H9 (cell line): ENCODE results near the gene CERS2. TPM values are rescaled to one million over a fixed set of nuclear protein-coding genes. Genes with fewer than 3 reads are reported as not detected.

Experiments used
- DNase-seq: peaks from one replicate; pipeline ENCODE4 v3.0.0-alpha.2; 2017
- H2AFZ ChIP-seq: one replicate; pipeline ENCODE4 v1.6.1; 2013; ENCODE audit warnings: mild to moderate bottlenecking, low read length, control low read depth, moderate library complexity
- H2AK5ac ChIP-seq: 2 replicates; pipeline ENCODE4 v1.6.1; 2013; ENCODE audit warnings: low read length, control low read depth, mixed read lengths; ENCODE audit not compliant: insufficient read length
- H2BK120ac ChIP-seq: one replicate; pipeline ENCODE4 v1.6.1; 2013; ENCODE audit warnings: low read depth, mild to moderate bottlenecking, low read length, control low read depth, inconsistent platforms; ENCODE audit not compliant: poor library complexity, severe bottlenecking
- H2BK12ac ChIP-seq: 2 replicates; pipeline ENCODE4 v1.6.1; 2013; ENCODE audit warnings: low read length, control low read depth, mixed read lengths, low read depth; ENCODE audit not compliant: insufficient read length
- H2BK15ac ChIP-seq: 2 replicates; pipeline ENCODE4 v1.6.1; 2013; ENCODE audit warnings: low read depth, low read length, control low read depth
- H2BK20ac ChIP-seq: one replicate; pipeline ENCODE4 v1.6.1; 2013; ENCODE audit warnings: low read depth, mild to moderate bottlenecking, low read length, control low read depth, inconsistent platforms; ENCODE audit not compliant: poor library complexity, severe bottlenecking
- H2BK5ac ChIP-seq: 2 replicates; pipeline ENCODE4 v1.6.1; 2013; ENCODE audit warnings: low read length, control low read depth, mixed read lengths; ENCODE audit not compliant: insufficient read length
- H3K14ac ChIP-seq: 2 replicates; pipeline ENCODE4 v1.6.1; 2013; ENCODE audit warnings: low read length, control low read depth; ENCODE audit not compliant: insufficient read depth
- H3K18ac ChIP-seq: 2 replicates; pipeline ENCODE4 v1.6.1; 2013; ENCODE audit warnings: low read depth, mild to moderate bottlenecking, mixed read lengths, low read length, control low read depth; ENCODE audit not compliant: insufficient read length
- H3K23ac ChIP-seq: 2 replicates; pipeline ENCODE4 v1.6.1; 2013; ENCODE audit warnings: low read length, control low read depth, mixed read lengths, low read depth; ENCODE audit not compliant: insufficient read length
- H3K23me2 ChIP-seq: 2 replicates; pipeline ENCODE4 v1.6.1; 2013; ENCODE audit warnings: low read depth, mild to moderate bottlenecking, mixed read lengths, low read length, control low read depth; ENCODE audit not compliant: insufficient read length, poor library complexity, severe bottlenecking
- H3K27ac ChIP-seq: 2 replicates; pipeline ENCODE4 v1.5.1; 2013; ENCODE audit warnings: low read length, control low read depth, mixed read lengths, low read depth; ENCODE audit not compliant: insufficient read length
- H3K27me3 ChIP-seq: 2 replicates; pipeline ENCODE4 v1.6.1; 2013; ENCODE audit warnings: low read length, control low read depth, inconsistent platforms; ENCODE audit not compliant: insufficient read depth
- H3K4ac ChIP-seq: 2 replicates; pipeline ENCODE4 v1.6.1; 2013; ENCODE audit warnings: low read depth, mild to moderate bottlenecking, control low read depth, inconsistent platforms, low read length, moderate library complexity
- H3K4me1 ChIP-seq: 2 replicates; pipeline ENCODE4 v1.6.1; 2013; ENCODE audit warnings: low read length, control low read depth, inconsistent platforms; ENCODE audit not compliant: insufficient read depth
- H3K4me2 ChIP-seq: 2 replicates; pipeline ENCODE4 v1.6.1; 2013; ENCODE audit warnings: low read length, control low read depth, mixed read lengths; ENCODE audit not compliant: insufficient read length, insufficient read depth
- H3K56ac ChIP-seq: 2 replicates; pipeline ENCODE4 v1.6.1; 2013; ENCODE audit warnings: low read depth, mild to moderate bottlenecking, mixed read lengths, low read length, control low read depth; ENCODE audit not compliant: insufficient read length
- H3K79me1 ChIP-seq: 2 replicates; pipeline ENCODE4 v1.6.1; 2013; ENCODE audit warnings: low read depth, mild to moderate bottlenecking, moderate library complexity, low read length, control low read depth, inconsistent platforms; ENCODE audit not compliant: insufficient read depth, poor library complexity, severe bottlenecking
- H3K79me2 ChIP-seq: 2 replicates; pipeline ENCODE4 v1.6.1; 2013; ENCODE audit warnings: low read length, control low read depth, inconsistent platforms; ENCODE audit not compliant: insufficient read depth
- H3K9ac ChIP-seq: 2 replicates; pipeline ENCODE4 v1.6.1; 2013; ENCODE audit warnings: low read length, control low read depth, mixed read lengths; ENCODE audit not compliant: insufficient read length; ENCODE audit errors: extremely low read depth
- H3K9me3 ChIP-seq: one replicate; pipeline ENCODE4 v1.6.1; 2013; ENCODE audit warnings: low read depth, low read length, inconsistent platforms; ENCODE audit not compliant: control insufficient read depth
- H3T11ph ChIP-seq: one replicate; pipeline ENCODE4 v1.6.1; 2013; ENCODE audit warnings: mild to moderate bottlenecking, low read length, control low read depth, inconsistent platforms
- H4K20me1 ChIP-seq: one replicate; pipeline ENCODE4 v1.6.1; 2013; ENCODE audit not compliant: control insufficient read depth, insufficient read length, insufficient read depth
- H4K5ac ChIP-seq: 2 replicates; pipeline ENCODE4 v1.6.1; 2013; ENCODE audit warnings: low read depth, mild to moderate bottlenecking, mixed read lengths, low read length, control low read depth; ENCODE audit not compliant: insufficient read length
- H4K8ac ChIP-seq: replicated peaks from 2 replicates; pipeline ENCODE4 v1.6.1; 2013; ENCODE audit warnings: low read length, control low read depth, mixed read lengths, low read depth; ENCODE audit not compliant: insufficient read length
- H4K91ac ChIP-seq: 2 replicates; pipeline ENCODE4 v1.6.1; 2013; ENCODE audit warnings: low read depth, mild to moderate bottlenecking, moderate library complexity, mixed read lengths, low read length, control low read depth; ENCODE audit not compliant: insufficient read length
- H3K27ac Mint-ChIP-seq, 3 experiments: 2 replicates in 2 of 3; 3 replicates in 1 of 3; pipeline ENCODE4 v1.8.0; 2020 to 2021; ENCODE audit warnings: mixed read lengths in 3 of 3, mild to moderate bottlenecking in 1 of 3, moderate library complexity in 1 of 3
- H3K27me3 Mint-ChIP-seq: 2 replicates; pipeline ENCODE4 v1.8.0; 2021; ENCODE audit warnings: low read depth, mild to moderate bottlenecking, moderate library complexity, mixed read lengths
- H3K36me3 Mint-ChIP-seq, 3 experiments: 2 replicates in 2 of 3; 3 replicates in 1 of 3; pipeline ENCODE4 v1.8.0; 2020 to 2021; ENCODE audit warnings: low read depth in 3 of 3, mixed read lengths in 3 of 3; ENCODE audit not compliant: insufficient read depth in 1 of 3
- H3K4me1 Mint-ChIP-seq, 2 experiments: 2 replicates each; pipeline ENCODE4 v1.8.0; 2020; ENCODE audit warnings: mixed read lengths in 2 of 2
- H3K4me3 Mint-ChIP-seq, 2 experiments: 2 replicates in 1 of 2; 3 replicates in 1 of 2; pipeline ENCODE4 v1.8.0; 2020 to 2021; ENCODE audit warnings: mild to moderate bottlenecking in 2 of 2, mixed read lengths in 2 of 2, moderate library complexity in 1 of 2
- H3K9me3 Mint-ChIP-seq, 2 experiments: 2 replicates in 1 of 2; 3 replicates in 1 of 2; pipeline ENCODE4 v1.8.0; 2020; ENCODE audit warnings: mild to moderate bottlenecking in 2 of 2, mixed read lengths in 2 of 2, moderate library complexity in 1 of 2
- CTCF ChIP-seq: fragments of 200-600 bp; sonication (generic); conservative IDR thresholded peaks from 3 replicates; pipeline ENCODE4 v1.8.0; 2021; ENCODE audit warnings: antibody characterized with exemption, mild to moderate bottlenecking
- WGBS: extraction: QIAGEN DNeasy Blood & Tissue Kit; methylation state at CpG from one replicate; pipeline ENCODE4 v1.1.7; 2013; ENCODE audit warnings: missing lambda C conversion rate, low lambda C conversion rate, mixed read lengths; ENCODE audit not compliant: insufficient read length; ENCODE audit errors: extremely low coverage; 5-methylcytosine and 5-hydroxymethylcytosine counted together
- total RNA-seq: library from RNA; stranded (reverse); gene quantifications from 2 replicates; pipeline ENCODE4 v1.2.1, GENCODE V29; 2021

Gene CERS2
- total RNA-seq, 1 experiment from 2014 or later: 201 TPM

GRCh38 chr1:150922519-150922975 lies 52.1 kb downstream of the CERS2 start:
- Histone ChIP-seq H3K23me2 (no peaks in the 10 kb centered on the region), H4K20me1 (no peaks in the 10 kb centered on the region), H3K14ac (no peak overlapping the region), H3K18ac (no peak overlapping the region), H3K4me1 (0 out of 2 replicates have a peak, but pooled peaks cover 2% of the 10 kb centered on the region), H4K91ac (no peak overlapping the region), H4K5ac (no peak overlapping the region), H3K23ac (no peak overlapping the region), H2BK120ac (no peak overlapping the region), H2BK12ac (no peak overlapping the region), H3K79me2 (no peaks in the 10 kb centered on the region), H3K56ac (no peak overlapping the region), H4K8ac (no peak overlapping the region), H3K27ac (no peak overlapping the region), H3K4me2 (no peak overlapping the region), H2BK15ac (no peak overlapping the region), H3K9ac (no peak overlapping the region), H3T11ph (no peak overlapping the region), H2BK20ac (no peak overlapping the region), H3K79me1 (no peaks in the 10 kb centered on the region), H2AK5ac (no peak overlapping the region), H2BK5ac (no peak overlapping the region), H3K9me3 (no peaks in the 10 kb centered on the region), H3K27me3 (no peaks in the 10 kb centered on the region), H2AFZ (peak overlapping the region; percentile 9), H3K4ac (no peak overlapping the region)
- no peaks in the 10 kb centered on the region; the same call in 1 of the 2 replicates for H3K27me3 Mint-ChIP-seq
- H3K27ac Mint-ChIP-seq: peak overlapping the region in 2 of 3 experiments; percentile 46 to 55; a peak in 2 of 7 replicates
- H3K36me3 Mint-ChIP-seq: peaks cover 4 to 8% (median 7%) of the 10 kb centered on the region in 3 experiments; a peak in 6 of 7 replicates
- H3K4me3 Mint-ChIP-seq: no peak overlapping the region
- TF ChIP-seq CTCF: peak; percentile 86
- DNase-seq: peak; percentile 74
- H3K4me1 Mint-ChIP-seq: peaks cover 10 to 14% of the 10 kb centered on the region in 2 experiments
- no CpG with 5 or more reads among the region's 2 CpGs for WGBS
- H3K9me3 Mint-ChIP-seq: peaks cover 0 to 3% of the 10 kb centered on the region in 2 experiments; a peak in 1 of 5 replicates
